Neutrophil (primary cell): ENCODE measurements around the gene FGF12.

ENCODE experiments used
- H3K27ac ChIP-seq: fragments of 200-600 bp; sonication (generic); 2 replicates; pipeline ENCODE4 v1.5.1; 2016; ENCODE audit warnings: mild to moderate bottlenecking, moderate library complexity
- H3K27me3 ChIP-seq: fragments of 200-600 bp; sonication (generic); 2 replicates; pipeline ENCODE4 v1.6.0; 2016; ENCODE audit warnings: mild to moderate bottlenecking
- H3K36me3 ChIP-seq: fragments of 200-600 bp; sonication (generic); 2 replicates; pipeline ENCODE4 v1.5.1; 2017
- H3K4me1 ChIP-seq, 2 experiments: fragments of 200-600 bp in 1 of 2; sonication (generic) in 1 of 2; 1 replicate in 1 of 2; 2 replicates in 1 of 2; pipeline versions ENCODE4 v1.5.1 to v1.6.1; 2013 to 2016; ENCODE audit warnings: low read depth in 1 of 2, low read length in 1 of 2, mild to moderate bottlenecking in 1 of 2, moderate library complexity in 1 of 2; ENCODE audit not compliant: control insufficient read depth in 1 of 2, insufficient read depth in 1 of 2
- H3K4me3 ChIP-seq, 2 experiments: fragments of 200-600 bp in 1 of 2; sonication (generic) in 1 of 2; 1 replicate in 1 of 2; 2 replicates in 1 of 2; pipeline ENCODE4 v1.5.1; 2013 to 2016; ENCODE audit warnings: low read depth in 1 of 2, low read length in 1 of 2, mild to moderate bottlenecking in 1 of 2, moderate library complexity in 1 of 2
- H3K9me3 ChIP-seq: fragments of 200-600 bp; sonication (generic); 2 replicates; pipeline ENCODE4 v1.5.1; 2016
- TF ChIP-seq, protein P1 (sequence below): fragments of 200-600 bp; sonication (generic); IDR thresholded peaks from 2 replicates; pipeline ENCODE4 v1.5.1; 2016; ENCODE audit warnings: antibody characterized with exemption

Gene FGF12

DNA sequence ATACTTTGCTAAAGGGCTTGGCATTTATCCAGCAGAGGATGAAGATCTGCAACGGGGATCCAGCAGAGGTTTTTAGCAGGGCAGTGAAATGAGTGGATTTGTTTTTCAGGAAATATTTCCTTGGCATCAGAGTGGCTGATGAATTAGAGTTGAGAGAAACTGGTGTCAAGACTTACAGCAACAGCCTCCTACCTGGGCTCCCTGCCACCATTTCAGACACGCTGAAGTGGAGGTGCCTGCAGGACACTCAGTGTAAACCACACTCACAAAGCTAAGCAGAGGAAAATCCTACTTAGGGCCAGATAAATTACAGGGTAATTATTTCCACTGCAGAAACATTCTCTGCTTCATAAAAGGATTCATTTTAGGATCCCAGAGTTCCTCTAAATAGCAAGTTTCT, 519.7 kb downstream of the FGF12 start:
- TF ChIP-seq, protein P1, sequence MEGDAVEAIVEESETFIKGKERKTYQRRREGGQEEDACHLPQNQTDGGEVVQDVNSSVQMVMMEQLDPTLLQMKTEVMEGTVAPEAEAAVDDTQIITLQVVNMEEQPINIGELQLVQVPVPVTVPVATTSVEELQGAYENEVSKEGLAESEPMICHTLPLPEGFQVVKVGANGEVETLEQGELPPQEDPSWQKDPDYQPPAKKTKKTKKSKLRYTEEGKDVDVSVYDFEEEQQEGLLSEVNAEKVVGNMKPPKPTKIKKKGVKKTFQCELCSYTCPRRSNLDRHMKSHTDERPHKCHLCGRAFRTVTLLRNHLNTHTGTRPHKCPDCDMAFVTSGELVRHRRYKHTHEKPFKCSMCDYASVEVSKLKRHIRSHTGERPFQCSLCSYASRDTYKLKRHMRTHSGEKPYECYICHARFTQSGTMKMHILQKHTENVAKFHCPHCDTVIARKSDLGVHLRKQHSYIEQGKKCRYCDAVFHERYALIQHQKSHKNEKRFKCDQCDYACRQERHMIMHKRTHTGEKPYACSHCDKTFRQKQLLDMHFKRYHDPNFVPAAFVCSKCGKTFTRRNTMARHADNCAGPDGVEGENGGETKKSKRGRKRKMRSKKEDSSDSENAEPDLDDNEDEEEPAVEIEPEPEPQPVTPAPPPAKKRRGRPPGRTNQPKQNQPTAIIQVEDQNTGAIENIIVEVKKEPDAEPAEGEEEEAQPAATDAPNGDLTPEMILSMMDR: no peak
- no peak overlapping the region for H3K4me3 ChIP-seq
- H3K4me1 ChIP-seq: no peaks in the 10 kb centered on the region
- no peaks in the 10 kb centered on the region for H3K9me3 ChIP-seq
- no peaks in the 10 kb centered on the region for H3K36me3 ChIP-seq
- H3K27me3 ChIP-seq: no peaks in the 10 kb centered on the region
- H3K27ac ChIP-seq: no peak overlapping the region

DNA sequence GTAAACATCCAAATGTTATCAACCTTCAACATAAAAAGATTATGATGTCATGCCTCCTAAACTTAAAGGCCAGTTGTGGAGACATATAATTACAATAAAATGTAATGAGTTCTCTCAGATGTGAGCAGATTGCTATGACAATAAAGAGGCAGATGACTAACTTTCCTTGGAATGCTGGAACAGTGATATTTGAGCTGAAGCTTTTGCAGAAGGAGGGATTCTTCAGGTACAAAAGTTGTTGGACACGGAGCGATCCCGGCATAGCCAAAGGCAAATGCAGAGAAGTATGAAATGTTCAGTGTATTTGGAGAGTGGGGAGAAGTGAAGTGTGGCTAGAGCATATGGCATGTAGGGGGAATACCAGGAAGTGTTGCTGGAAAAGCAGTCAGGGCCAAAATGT, 520.1 kb downstream of the FGF12 start:
- Histone ChIP-seq H3K4me3 (no peak overlapping the region), H3K27me3 (no peaks in the 10 kb centered on the region), H3K4me1 (no peaks in the 10 kb centered on the region), H3K36me3 (no peaks in the 10 kb centered on the region), H3K27ac (no peak overlapping the region), H3K9me3 (no peaks in the 10 kb centered on the region)
- TF ChIP-seq, protein P1: no peak

GRCh38 chr3:192194085-192194484, 533.3 kb downstream of the FGF12 start:
- Histone ChIP-seq H3K4me3 (no peak overlapping the region), H3K36me3 (no peaks in the 10 kb centered on the region)
- TF ChIP-seq, protein P1: no peak

GRCh38 chr3:192188218-192188835, 539.0 kb downstream of the FGF12 start:
- Histone ChIP-seq H3K36me3 (no peaks in the 10 kb centered on the region), H3K9me3 (no peaks in the 10 kb centered on the region), H3K4me3 (no peak overlapping the region), H3K27ac (no peak overlapping the region), H3K27me3 (no peaks in the 10 kb centered on the region), H3K4me1 (no peaks in the 10 kb centered on the region)
- TF ChIP-seq, protein P1: no peak

More at GRCh38 chr3:192194085-192194484, 533.3 kb downstream of the FGF12 start:
- Histone ChIP-seq H3K9me3 (no peaks in the 10 kb centered on the region), H3K27ac (no peak overlapping the region), H3K27me3 (no peaks in the 10 kb centered on the region), H3K4me1 (no peaks in the 10 kb centered on the region)

GRCh38 chr3:192187485-192188051, 539.8 kb downstream of the FGF12 start:
- TF ChIP-seq, protein P1: no peak

More at GRCh38 chr3:192187485-192188051, 539.8 kb downstream of the FGF12 start:
- H3K4me3 ChIP-seq: no peak overlapping the region
- no peaks in the 10 kb centered on the region for H3K4me1 ChIP-seq
- H3K27me3 ChIP-seq: no peaks in the 10 kb centered on the region
- H3K27ac ChIP-seq: no peak overlapping the region
- H3K36me3 ChIP-seq: no peaks in the 10 kb centered on the region
- H3K9me3 ChIP-seq: no peaks in the 10 kb centered on the region
